Breast epithelium (tissue), 4 donors: ENCODE results near the gene AEN. TPM values are rescaled to one million over a fixed set of nuclear protein-coding genes. Genes with fewer than 3 reads are reported as not detected.

Experiments
- DNase-seq, 2 donors: peaks; one replicate each; pipeline ENCODE4 v3.0.0-alpha.2; 2019; ENCODE audit warnings: low spot score in 2 of 2
- H3K27ac ChIP-seq, 2 donors: fragments of 200-600 bp; sonication (generic) in 1 of 2; one replicate each; pipeline ENCODE4 v1.5.1; 2016 to 2019; ENCODE audit warnings: mild to moderate bottlenecking in 1 of 2
- H3K27me3 ChIP-seq, 2 donors: fragments of 200-600 bp; sonication (generic) in 1 of 2; one replicate each; pipeline versions ENCODE4 v1.5.1 to v1.6.0; 2017 to 2019; ENCODE audit warnings: control low read depth in 1 of 2, mild to moderate bottlenecking in 1 of 2
- H3K36me3 ChIP-seq: fragments of 200-600 bp; one replicate; pipeline ENCODE4 v1.5.1; 2019
- H3K4me1 ChIP-seq, 2 donors: fragments of 200-600 bp; sonication (generic); one replicate each; pipeline ENCODE4 v1.5.1; 2016 to 2019; ENCODE audit warnings: control low read depth in 1 of 2
- H3K4me3 ChIP-seq, 3 donors: fragments of 200-600 bp; sonication (generic); 1 replicate in 2 of 3; 2 replicates in 1 of 3; pipeline ENCODE4 v1.5.1; 2016 to 2019; ENCODE audit warnings: mild to moderate bottlenecking in 3 of 3, moderate library complexity in 2 of 3
- H3K9me3 ChIP-seq, 2 donors: fragments of 200-600 bp; sonication (generic) in 1 of 2; one replicate each; pipeline ENCODE4 v1.5.1; 2016 to 2019; ENCODE audit warnings: control low read depth in 1 of 2
- CTCF ChIP-seq, 3 donors: fragments of 450-650 bp; IDR thresholded peaks; one replicate each; pipeline ENCODE4 v1.5.1; 2016 to 2017; ENCODE audit warnings: antibody characterized with exemption in 3 of 3, mild to moderate bottlenecking in 3 of 3, moderate library complexity in 3 of 3
- POLR2A ChIP-seq: fragments of 450-650 bp; IDR thresholded peaks from one replicate; pipeline ENCODE4 v1.6.1; 2016; ENCODE audit warnings: antibody characterized with exemption, mild to moderate bottlenecking, moderate library complexity
- POLR2AphosphoS5 ChIP-seq, 3 donors: sonication (generic); formaldehyde crosslinking; IDR thresholded peaks; one replicate each; pipeline ENCODE4 v1.6.1; 2017; ENCODE audit warnings: antibody characterized with exemption in 3 of 3
- intact Hi-C: fragments of 100-400 bp; cut with DNase I; formaldehyde crosslinking; loops from one replicate; pipeline ENCODE4 v1.15.1; 2023; ENCODE audit warnings: low total_unique reads
- total RNA-seq, 3 donors: library from RNA; depleted of rRNA; stranded (reverse); fragments of >200 nt; gene quantifications; one replicate each; pipeline ENCODE4 v1.1.0, GENCODE V29; 2016

AEN gene
- total RNA-seq, 3 donors from 2014 or later = 11.7 to 21.6 (median 18.1) TPM

GRCh38 chr15:88653200-88654064, 32.3 kb downstream of the AEN start:
- DNase-seq = peak in 1 of 2 donors; percentile 11
- Histone ChIP-seq H3K36me3 (no peaks in the 10 kb centered on the region), H3K4me1 (peaks cover 0 to 11% of the 10 kb centered on the region in 2 donors), H3K27me3 (no peaks in the 10 kb centered on the region), H3K27ac (no peak overlapping the region), H3K9me3 (no peaks in the 10 kb centered on the region), H3K4me3 (no peak overlapping the region)
- TF ChIP-seq POLR2A = no peak
- TF ChIP-seq POLR2AphosphoS5 (IDR thresholded peaks at IDR 0.05) = no peak
- TF ChIP-seq CTCF (IDR thresholded peaks at IDR 0.05) = no peak
- intact Hi-C loops = no loop called here

- Histone ChIP-seq H3K27me3 (no peaks in the 10 kb centered on the region), H3K9me3 (no peaks in the 10 kb centered on the region), H3K4me3 (no peak overlapping the region), H3K36me3 (no peaks in the 10 kb centered on the region), H3K4me1 (no peaks in the 10 kb centered on the region), H3K27ac (no peak overlapping the region)
- no peak for DNase-seq
- no peak for TF ChIP-seq CTCF (IDR thresholded peaks at IDR 0.05)
- TF ChIP-seq POLR2A = no peak
- intact Hi-C loops = no loop called here
Measured at GRCh38 chr15:88654430-88655102, 33.4 kb downstream of the AEN start.

- Histone ChIP-seq H3K27ac (no peak overlapping the region), H3K27me3 (no peaks in the 10 kb centered on the region), H3K4me1 (no peaks in the 10 kb centered on the region), H3K36me3 (no peaks in the 10 kb centered on the region), H3K4me3 (no peak overlapping the region), H3K9me3 (no peaks in the 10 kb centered on the region)
- TF ChIP-seq POLR2AphosphoS5 (IDR thresholded peaks at IDR 0.05) = no peak
- TF ChIP-seq POLR2A = no peak
- TF ChIP-seq CTCF (IDR thresholded peaks at IDR 0.05) = no peak
- DNase-seq = no peak
- intact Hi-C loops = no loop called here
Measured at GRCh38 chr15:88655103-88655553, 34.0 kb downstream of the AEN start.

- no peaks in the 10 kb centered on the region for H3K9me3 ChIP-seq
- no peaks in the 10 kb centered on the region for H3K4me1 ChIP-seq
- intact Hi-C loops = no loop called here
- H3K4me3 ChIP-seq = no peak overlapping the region
- no peak for DNase-seq
- H3K27me3 ChIP-seq = no peaks in the 10 kb centered on the region
- no peak for TF ChIP-seq CTCF (IDR thresholded peaks at IDR 0.05)
- no peak for TF ChIP-seq POLR2A
- TF ChIP-seq POLR2AphosphoS5 (IDR thresholded peaks at IDR 0.05) = no peak
- H3K27ac ChIP-seq = no peak overlapping the region
- H3K36me3 ChIP-seq = no peaks in the 10 kb centered on the region
Measured at GRCh38 chr15:88655800-88656488, 34.8 kb downstream of the AEN start.
